ENCODE measurements around the gene NUPR2. TPM values are rescaled to one million over a fixed set of nuclear protein-coding genes. Genes with fewer than 3 reads are reported as not detected.

Gene NUPR2
- total and polyA plus RNA-seq, 4 donors, result not detected

- no peak overlapping the region for H3K9ac ChIP-seq (ENCODE audit: low read depth in 1 of 2, low read length in 2 of 2)
- H3K9me3 ChIP-seq (ENCODE audit: control insufficient read depth in 4 of 4, low read length in 3 of 4), result no peaks in the 10 kb centered on the region
- no peak overlapping the region for H3K4me3 ChIP-seq (ENCODE audit: low read depth in 1 of 3, low read length in 3 of 3)
- peaks cover 2 to 24% (median 18%) of the 10 kb centered on the region in 4 donors for H3K4me1 ChIP-seq (ENCODE audit: control insufficient read depth in 4 of 4, insufficient read depth in 4 of 4, low read length in 3 of 4)
- no peak for DNase-seq (ENCODE audit: low spot score)
- H3K36me3 ChIP-seq (ENCODE audit: control insufficient read depth in 4 of 4, insufficient read depth in 3 of 4, low read depth in 1 of 4, low read length in 3 of 4), result peaks cover 0 to 6% (median 2%) of the 10 kb centered on the region in 4 donors
- WGBS, result 95% methylated on average over 3 of the region's 3 CpGs
- H3K27ac ChIP-seq (ENCODE audit: low read depth in 1 of 2, low read length in 2 of 2), result no peak overlapping the region
- TF ChIP-seq FOXA2 (IDR thresholded peaks at IDR 0.05) (no peak), GABPA (IDR thresholded peaks at IDR 0.05 in 1 of 2, conservative IDR thresholded peaks at IDR 0.05 in 1 of 2) (no peak), FOXA1 (IDR thresholded peaks at IDR 0.05) (no peak), ATF3 (IDR thresholded peaks at IDR 0.05) (no peak), NR2F2 (IDR thresholded peaks at IDR 0.05) (no peak), REST (IDR thresholded peaks at IDR 0.05) (no peak), EGR1 (IDR thresholded peaks at IDR 0.05; ENCODE audit: low read depth in 2 of 2) (no peak), ZBTB33 (IDR thresholded peaks at IDR 0.05) (no peak), RXRA (IDR thresholded peaks at IDR 0.05) (no peak), CTCF (IDR thresholded peaks at IDR 0.05; ENCODE audit: low read depth, low read length, missing input control) (no peak), YY1 (IDR thresholded peaks at IDR 0.05) (no peak), HNF4A (conservative IDR thresholded peaks at IDR 0.05) (no peak), HNF4G (IDR thresholded peaks at IDR 0.05) (no peak), MAX (IDR thresholded peaks at IDR 0.05) (no peak), JUND (IDR thresholded peaks at IDR 0.05) (no peak), RAD21 (IDR thresholded peaks at IDR 0.05) (no peak), TAF1 (conservative IDR thresholded peaks at IDR 0.05) (no peak), SP1 (IDR thresholded peaks at IDR 0.05) (no peak)
- H3K27me3 ChIP-seq (ENCODE audit: control insufficient read depth in 4 of 4, insufficient read depth in 4 of 4, low read length in 3 of 4), result no peaks in the 10 kb centered on the region
Observed at GRCh38 chr7:56077681-56078080, 38.5 kb downstream of the NUPR2 start.

Data from liver (tissue), 9 donors.